H9 (cell line): ENCODE results near the gene MNAT1. TPM values are rescaled to one million over a fixed set of nuclear protein-coding genes. Genes with fewer than 3 reads are reported as not detected.

Source experiments
- DNase-seq: peaks from one replicate; pipeline ENCODE4 v3.0.0-alpha.2; 2017
- H2AFZ ChIP-seq: one replicate; pipeline ENCODE4 v1.6.1; 2013; ENCODE audit warnings: mild to moderate bottlenecking, low read length, control low read depth, moderate library complexity
- H2AK5ac ChIP-seq: 2 replicates; pipeline ENCODE4 v1.6.1; 2013; ENCODE audit warnings: low read length, control low read depth, mixed read lengths; ENCODE audit not compliant: insufficient read length
- H2BK120ac ChIP-seq: one replicate; pipeline ENCODE4 v1.6.1; 2013; ENCODE audit warnings: low read depth, mild to moderate bottlenecking, low read length, control low read depth, inconsistent platforms; ENCODE audit not compliant: poor library complexity, severe bottlenecking
- H2BK12ac ChIP-seq: 2 replicates; pipeline ENCODE4 v1.6.1; 2013; ENCODE audit warnings: low read length, control low read depth, mixed read lengths, low read depth; ENCODE audit not compliant: insufficient read length
- H2BK15ac ChIP-seq: 2 replicates; pipeline ENCODE4 v1.6.1; 2013; ENCODE audit warnings: low read depth, low read length, control low read depth
- H2BK20ac ChIP-seq: one replicate; pipeline ENCODE4 v1.6.1; 2013; ENCODE audit warnings: low read depth, mild to moderate bottlenecking, low read length, control low read depth, inconsistent platforms; ENCODE audit not compliant: poor library complexity, severe bottlenecking
- H2BK5ac ChIP-seq: 2 replicates; pipeline ENCODE4 v1.6.1; 2013; ENCODE audit warnings: low read length, control low read depth, mixed read lengths; ENCODE audit not compliant: insufficient read length
- H3K14ac ChIP-seq: 2 replicates; pipeline ENCODE4 v1.6.1; 2013; ENCODE audit warnings: low read length, control low read depth; ENCODE audit not compliant: insufficient read depth
- H3K18ac ChIP-seq: 2 replicates; pipeline ENCODE4 v1.6.1; 2013; ENCODE audit warnings: low read depth, mild to moderate bottlenecking, mixed read lengths, low read length, control low read depth; ENCODE audit not compliant: insufficient read length
- H3K23ac ChIP-seq: 2 replicates; pipeline ENCODE4 v1.6.1; 2013; ENCODE audit warnings: low read length, control low read depth, mixed read lengths, low read depth; ENCODE audit not compliant: insufficient read length
- H3K23me2 ChIP-seq: 2 replicates; pipeline ENCODE4 v1.6.1; 2013; ENCODE audit warnings: low read depth, mild to moderate bottlenecking, mixed read lengths, low read length, control low read depth; ENCODE audit not compliant: insufficient read length, poor library complexity, severe bottlenecking
- H3K27ac ChIP-seq: 2 replicates; pipeline ENCODE4 v1.5.1; 2013; ENCODE audit warnings: low read length, control low read depth, mixed read lengths, low read depth; ENCODE audit not compliant: insufficient read length
- H3K27me3 ChIP-seq: 2 replicates; pipeline ENCODE4 v1.6.1; 2013; ENCODE audit warnings: low read length, control low read depth, inconsistent platforms; ENCODE audit not compliant: insufficient read depth
- H3K4ac ChIP-seq: 2 replicates; pipeline ENCODE4 v1.6.1; 2013; ENCODE audit warnings: low read depth, mild to moderate bottlenecking, control low read depth, inconsistent platforms, low read length, moderate library complexity
- H3K4me1 ChIP-seq: 2 replicates; pipeline ENCODE4 v1.6.1; 2013; ENCODE audit warnings: low read length, control low read depth, inconsistent platforms; ENCODE audit not compliant: insufficient read depth
- H3K4me2 ChIP-seq: 2 replicates; pipeline ENCODE4 v1.6.1; 2013; ENCODE audit warnings: low read length, control low read depth, mixed read lengths; ENCODE audit not compliant: insufficient read length, insufficient read depth
- H3K56ac ChIP-seq: 2 replicates; pipeline ENCODE4 v1.6.1; 2013; ENCODE audit warnings: low read depth, mild to moderate bottlenecking, mixed read lengths, low read length, control low read depth; ENCODE audit not compliant: insufficient read length
- H3K79me1 ChIP-seq: 2 replicates; pipeline ENCODE4 v1.6.1; 2013; ENCODE audit warnings: low read depth, mild to moderate bottlenecking, moderate library complexity, low read length, control low read depth, inconsistent platforms; ENCODE audit not compliant: insufficient read depth, poor library complexity, severe bottlenecking
- H3K79me2 ChIP-seq: 2 replicates; pipeline ENCODE4 v1.6.1; 2013; ENCODE audit warnings: low read length, control low read depth, inconsistent platforms; ENCODE audit not compliant: insufficient read depth
- H3K9ac ChIP-seq: 2 replicates; pipeline ENCODE4 v1.6.1; 2013; ENCODE audit warnings: low read length, control low read depth, mixed read lengths; ENCODE audit not compliant: insufficient read length; ENCODE audit errors: extremely low read depth
- H3K9me3 ChIP-seq: one replicate; pipeline ENCODE4 v1.6.1; 2013; ENCODE audit warnings: low read depth, low read length, inconsistent platforms; ENCODE audit not compliant: control insufficient read depth
- H3T11ph ChIP-seq: one replicate; pipeline ENCODE4 v1.6.1; 2013; ENCODE audit warnings: mild to moderate bottlenecking, low read length, control low read depth, inconsistent platforms
- H4K20me1 ChIP-seq: one replicate; pipeline ENCODE4 v1.6.1; 2013; ENCODE audit not compliant: control insufficient read depth, insufficient read length, insufficient read depth
- H4K5ac ChIP-seq: 2 replicates; pipeline ENCODE4 v1.6.1; 2013; ENCODE audit warnings: low read depth, mild to moderate bottlenecking, mixed read lengths, low read length, control low read depth; ENCODE audit not compliant: insufficient read length
- H4K8ac ChIP-seq: replicated peaks from 2 replicates; pipeline ENCODE4 v1.6.1; 2013; ENCODE audit warnings: low read length, control low read depth, mixed read lengths, low read depth; ENCODE audit not compliant: insufficient read length
- H4K91ac ChIP-seq: 2 replicates; pipeline ENCODE4 v1.6.1; 2013; ENCODE audit warnings: low read depth, mild to moderate bottlenecking, moderate library complexity, mixed read lengths, low read length, control low read depth; ENCODE audit not compliant: insufficient read length
- H3K27ac Mint-ChIP-seq, 3 experiments: 2 replicates in 2 of 3; 3 replicates in 1 of 3; pipeline ENCODE4 v1.8.0; 2020 to 2021; ENCODE audit warnings: mixed read lengths in 3 of 3, mild to moderate bottlenecking in 1 of 3, moderate library complexity in 1 of 3
- H3K27me3 Mint-ChIP-seq: 2 replicates; pipeline ENCODE4 v1.8.0; 2021; ENCODE audit warnings: low read depth, mild to moderate bottlenecking, moderate library complexity, mixed read lengths
- H3K36me3 Mint-ChIP-seq, 3 experiments: 2 replicates in 2 of 3; 3 replicates in 1 of 3; pipeline ENCODE4 v1.8.0; 2020 to 2021; ENCODE audit warnings: low read depth in 3 of 3, mixed read lengths in 3 of 3; ENCODE audit not compliant: insufficient read depth in 1 of 3
- H3K4me1 Mint-ChIP-seq, 2 experiments: 2 replicates each; pipeline ENCODE4 v1.8.0; 2020; ENCODE audit warnings: mixed read lengths in 2 of 2
- H3K4me3 Mint-ChIP-seq, 2 experiments: 2 replicates in 1 of 2; 3 replicates in 1 of 2; pipeline ENCODE4 v1.8.0; 2020 to 2021; ENCODE audit warnings: mild to moderate bottlenecking in 2 of 2, mixed read lengths in 2 of 2, moderate library complexity in 1 of 2
- H3K9me3 Mint-ChIP-seq, 2 experiments: 2 replicates in 1 of 2; 3 replicates in 1 of 2; pipeline ENCODE4 v1.8.0; 2020; ENCODE audit warnings: mild to moderate bottlenecking in 2 of 2, mixed read lengths in 2 of 2, moderate library complexity in 1 of 2
- CTCF ChIP-seq: fragments of 200-600 bp; sonication (generic); conservative IDR thresholded peaks from 3 replicates; pipeline ENCODE4 v1.8.0; 2021; ENCODE audit warnings: antibody characterized with exemption, mild to moderate bottlenecking
- WGBS: extraction: QIAGEN DNeasy Blood & Tissue Kit; methylation state at CpG from one replicate; pipeline ENCODE4 v1.1.7; 2013; ENCODE audit warnings: missing lambda C conversion rate, low lambda C conversion rate, mixed read lengths; ENCODE audit not compliant: insufficient read length; ENCODE audit errors: extremely low coverage; 5-methylcytosine and 5-hydroxymethylcytosine counted together
- total RNA-seq: library from RNA; stranded (reverse); gene quantifications from 2 replicates; pipeline ENCODE4 v1.2.1, GENCODE V29; 2021

MNAT1 gene
- total RNA-seq, 1 experiment from 2014 or later: 43.1 TPM

GRCh38 chr14:60931218-60931617, 196.7 kb downstream of the MNAT1 start:
- Mint-ChIP-seq H3K27ac (peak overlapping the region; percentile 4 to 57 (median 55); a peak in 2 of 7 replicates), H3K4me3 (no peak overlapping the region), H3K27me3 (no peaks in the 10 kb centered on the region; the same call in 1 of the 2 replicates), H3K9me3 (no peaks in the 10 kb centered on the region), H3K36me3 (no peaks in the 10 kb centered on the region), H3K4me1 (peaks cover 12% of the 10 kb centered on the region in 2 experiments; a peak in 3 of 4 replicates)
- no peaks in the 10 kb centered on the region for H3K9me3 ChIP-seq
- H3K4me1 ChIP-seq: no peaks in the 10 kb centered on the region
- WGBS: no CpG with 5 or more reads among the region's 1 CpG
- no peak overlapping the region for H2BK12ac ChIP-seq
- H3K27me3 ChIP-seq: no peaks in the 10 kb centered on the region
- no peak overlapping the region for H3K18ac ChIP-seq
- no peak overlapping the region for H3K27ac ChIP-seq
- H3K23me2 ChIP-seq: no peaks in the 10 kb centered on the region
- no peak overlapping the region for H4K8ac ChIP-seq
- no peak for DNase-seq
- H3K4me2 ChIP-seq: no peak overlapping the region
- no peak overlapping the region for H2BK120ac ChIP-seq
- H3K4ac ChIP-seq: no peak overlapping the region
- no peaks in the 10 kb centered on the region for H4K20me1 ChIP-seq
- TF ChIP-seq CTCF: no peak
- no peak overlapping the region for H3K9ac ChIP-seq
- no peak overlapping the region for H3K14ac ChIP-seq
- no peaks in the 10 kb centered on the region for H3K79me2 ChIP-seq
- H2BK20ac ChIP-seq: no peak overlapping the region
- H2BK15ac ChIP-seq: no peak overlapping the region
- H2AK5ac ChIP-seq: no peak overlapping the region
- H3K79me1 ChIP-seq: no peaks in the 10 kb centered on the region
- H2BK5ac ChIP-seq: no peak overlapping the region
- no peak overlapping the region for H4K91ac ChIP-seq
- H2AFZ ChIP-seq: no peak overlapping the region
- no peak overlapping the region for H3T11ph ChIP-seq
- H4K5ac ChIP-seq: no peak overlapping the region
- H3K56ac ChIP-seq: no peak overlapping the region
- no peak overlapping the region for H3K23ac ChIP-seq
